NOMO-1 treated with DMSO at 0.1 percent for 48 hours (cell line): ENCODE results near the gene OBSCN.
"Not testable (repeated sequence)": the region's sequence is repeated elsewhere in the genome, so short reads cannot be mapped to it uniquely, and the experiment has no call there.

Source experiments
- DNase-seq: peaks from one replicate; lab custom pipeline; 2025; ENCODE audit not compliant: unreplicated experiment; lab: John Stamatoyannopoulos, UW

OBSCN gene

DNA sequence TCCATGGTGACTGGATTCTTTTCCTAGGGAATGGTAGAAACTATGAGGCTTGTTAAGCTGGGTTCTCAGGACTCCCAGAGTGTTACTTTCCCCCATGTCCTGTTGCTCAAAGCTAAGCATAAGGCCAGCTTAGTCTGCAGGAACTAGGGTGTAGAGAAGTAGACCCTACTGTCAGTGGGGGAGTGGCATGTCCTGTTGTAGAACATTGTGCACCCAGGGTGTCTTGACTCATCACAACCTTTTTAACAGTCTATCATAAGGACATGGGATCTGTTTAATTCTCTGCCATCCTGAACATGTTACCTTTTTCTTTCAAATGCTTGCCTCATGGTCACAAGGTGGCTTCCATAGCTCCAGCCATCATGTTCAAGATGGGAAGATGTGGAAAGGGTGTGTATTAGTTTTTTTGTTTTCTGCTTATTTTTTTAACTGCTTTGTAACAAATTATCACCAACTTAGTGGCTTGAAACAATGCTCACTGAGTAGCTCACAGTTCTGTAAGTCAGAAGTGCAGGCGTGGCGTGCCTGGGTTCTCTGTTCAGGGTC, 17.4 kb downstream of the OBSCN start:
- DNase-seq: no peak

DNA sequence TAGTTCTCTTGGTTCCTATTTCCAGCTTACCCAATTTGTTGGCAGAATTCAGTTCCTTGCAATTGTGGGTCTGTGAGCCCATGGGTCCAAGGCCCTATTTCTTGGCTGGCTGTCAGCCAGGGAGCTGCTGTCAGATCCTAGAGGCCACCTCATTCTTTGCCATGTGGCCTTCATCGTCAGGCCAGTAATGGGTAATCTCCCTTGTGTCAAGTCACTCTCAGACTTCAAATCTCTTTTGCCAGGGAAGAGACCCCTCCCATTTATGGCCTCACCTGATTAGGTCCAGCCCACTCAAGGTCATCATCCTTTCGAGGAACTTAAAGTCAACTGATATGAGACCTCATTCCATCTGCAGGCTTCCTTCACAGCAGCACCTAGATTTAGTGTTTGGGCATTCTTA, 17.9 kb downstream of the OBSCN start:
- DNase-seq: no peak

DNA sequence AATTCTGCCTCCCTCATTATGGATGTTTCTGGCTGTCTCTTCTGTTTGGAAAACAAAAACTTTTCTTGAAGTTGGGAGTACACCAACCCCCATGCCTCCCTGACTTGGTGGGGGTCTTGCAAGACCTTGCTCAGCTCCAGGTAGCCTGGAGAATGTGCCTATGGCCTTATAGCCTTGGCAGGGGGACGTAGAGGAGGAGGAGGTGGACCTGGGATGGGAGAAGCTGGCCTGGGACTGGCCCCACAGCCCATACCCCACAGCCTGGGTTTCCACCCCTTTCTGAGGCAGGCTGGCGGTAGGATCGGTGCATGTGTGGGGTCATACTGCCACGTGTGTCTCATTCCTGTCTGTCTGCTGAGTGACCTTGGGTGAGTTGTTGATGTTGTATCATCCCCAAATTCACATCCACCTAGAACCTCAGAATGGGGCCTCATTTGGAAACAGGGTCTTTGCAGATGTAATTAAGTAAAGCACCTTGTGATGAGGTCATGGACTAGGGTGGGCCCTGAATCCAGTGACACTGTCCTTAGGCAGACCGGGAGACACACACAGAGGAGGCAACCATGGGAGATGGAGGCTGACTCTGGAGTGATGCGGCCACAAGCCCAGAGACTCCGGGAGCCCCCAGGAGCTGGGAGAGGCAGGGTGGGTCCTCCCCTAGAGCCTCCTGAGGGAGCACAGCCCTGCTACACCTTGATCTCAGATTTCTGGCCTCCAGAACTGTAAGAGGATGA, 18.5 kb downstream of the OBSCN start:
- DNase-seq: no peak

DNA sequence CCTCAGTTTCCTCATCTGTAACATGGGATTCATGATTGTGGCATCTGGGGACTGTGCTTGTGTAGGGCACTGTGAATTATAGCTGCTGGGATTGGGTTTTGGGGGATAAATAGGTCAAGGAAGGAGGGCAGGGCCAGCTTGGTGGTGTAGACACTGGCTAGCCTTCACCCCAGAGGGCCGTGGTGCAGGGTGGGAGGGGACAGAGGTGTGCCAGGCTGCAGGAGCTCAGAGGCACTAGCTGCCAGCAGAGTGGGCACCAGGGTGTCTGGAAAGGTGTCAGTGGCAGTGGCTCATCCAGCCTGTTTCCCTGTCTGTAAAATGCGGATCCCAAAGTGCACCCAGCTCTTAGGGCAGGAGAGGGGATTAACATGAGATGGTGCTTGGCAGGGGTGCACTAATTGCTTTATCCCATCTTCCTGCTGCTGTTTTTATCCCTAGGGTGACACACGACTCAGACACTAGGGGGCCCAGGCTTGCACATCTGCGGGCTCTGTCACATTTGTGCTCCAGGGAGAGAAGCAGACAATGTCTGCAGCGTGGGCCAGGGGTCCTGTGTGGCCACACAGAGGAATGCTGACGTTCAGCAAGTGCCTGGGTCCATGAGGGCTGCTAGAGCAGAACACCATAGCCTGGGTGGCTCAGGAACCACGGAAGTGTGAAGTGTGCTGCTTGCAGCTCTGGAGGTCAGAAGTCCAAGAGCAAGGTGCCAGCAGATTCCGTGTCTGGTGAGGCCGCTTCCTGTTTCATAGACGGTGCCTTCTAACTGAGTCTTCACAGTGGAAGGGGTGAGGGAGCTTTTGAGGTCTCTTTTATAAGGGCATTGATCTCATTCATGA, 19.3 kb downstream of the OBSCN start:
- peak; percentile 67 for DNase-seq

DNA sequence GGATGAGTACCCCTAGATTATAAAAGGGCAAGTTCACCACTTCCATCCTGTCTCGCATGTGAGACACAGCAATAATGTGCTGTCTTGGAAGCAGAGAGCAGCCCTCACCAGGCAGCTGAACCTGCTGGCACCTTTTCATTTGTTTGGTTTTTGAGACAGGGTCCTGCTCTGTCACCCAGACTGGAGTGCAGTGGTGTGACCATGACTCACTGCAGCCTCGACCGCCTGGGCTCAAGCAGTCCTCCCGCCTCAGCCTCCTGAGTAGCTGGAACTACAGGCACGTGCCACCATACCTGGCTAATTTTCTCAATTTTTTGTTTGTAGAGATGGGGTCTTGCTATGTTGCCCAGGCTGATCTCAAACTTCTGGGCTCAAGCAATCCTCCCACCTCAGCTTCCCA, 20.3 kb downstream of the OBSCN start:
- DNase-seq: not testable (repeated sequence)

DNA sequence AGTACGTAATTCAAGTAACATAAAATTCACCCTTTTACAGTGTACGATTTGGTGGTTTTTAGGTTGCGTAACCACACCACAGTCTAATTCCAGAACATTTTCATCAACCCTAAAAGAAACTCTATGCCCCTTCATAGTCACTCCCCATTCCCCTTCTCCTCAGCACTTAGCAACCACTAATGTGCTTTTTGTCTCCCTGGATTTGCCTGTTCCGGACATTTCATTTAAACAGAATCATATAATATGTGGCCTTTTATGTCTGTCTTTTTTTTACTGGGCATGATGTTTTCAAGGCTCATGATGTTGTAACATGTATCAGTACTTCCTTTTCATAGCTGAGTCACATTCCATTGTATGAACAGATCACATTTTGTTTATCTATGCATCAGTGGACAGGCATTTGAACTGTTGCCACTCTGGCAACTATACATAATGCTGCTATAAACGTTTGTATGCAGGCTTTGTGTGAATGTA, 20.8 kb downstream of the OBSCN start:
- DNase-seq: peak; percentile 87

DNA sequence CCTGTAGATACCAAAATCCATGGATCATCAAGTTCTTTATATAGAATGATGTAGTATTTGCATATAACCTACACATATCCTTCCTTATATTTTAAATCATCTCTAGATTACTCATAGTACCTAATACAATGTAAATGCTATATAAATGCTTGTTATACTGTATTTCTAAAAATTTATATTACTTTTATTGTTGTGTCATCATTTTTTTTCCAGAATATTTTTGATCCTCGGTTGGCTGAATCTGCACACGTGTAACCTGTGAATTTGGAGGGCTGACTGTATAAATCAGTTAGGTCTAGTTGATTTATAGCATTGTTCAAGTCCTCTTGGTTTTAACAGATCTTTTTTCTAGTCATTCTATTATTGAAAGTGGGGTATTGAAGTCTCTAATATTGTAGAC, 23.3 kb downstream of the OBSCN start:
- DNase-seq: no peak

DNA sequence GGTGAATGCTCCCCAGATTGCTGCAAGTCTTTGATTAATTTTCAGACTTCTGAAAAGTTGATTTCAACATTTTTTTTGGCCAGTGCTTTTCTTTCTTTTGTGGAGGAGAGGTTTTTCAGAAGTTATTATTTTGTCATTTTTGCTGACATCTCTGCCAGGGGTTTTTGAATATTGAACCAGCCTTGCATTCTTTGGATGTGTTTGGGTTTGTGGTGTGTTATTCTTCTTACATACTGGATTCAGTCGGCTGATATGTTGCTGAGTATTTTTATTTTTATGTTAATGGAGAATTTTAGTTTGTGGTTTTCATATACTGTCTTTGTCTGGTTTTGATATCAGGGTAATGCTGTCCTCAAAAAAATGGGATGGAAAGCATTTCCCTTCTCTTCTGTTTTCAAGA, 25.3 kb downstream of the OBSCN start:
- DNase-seq: no peak

DNA sequence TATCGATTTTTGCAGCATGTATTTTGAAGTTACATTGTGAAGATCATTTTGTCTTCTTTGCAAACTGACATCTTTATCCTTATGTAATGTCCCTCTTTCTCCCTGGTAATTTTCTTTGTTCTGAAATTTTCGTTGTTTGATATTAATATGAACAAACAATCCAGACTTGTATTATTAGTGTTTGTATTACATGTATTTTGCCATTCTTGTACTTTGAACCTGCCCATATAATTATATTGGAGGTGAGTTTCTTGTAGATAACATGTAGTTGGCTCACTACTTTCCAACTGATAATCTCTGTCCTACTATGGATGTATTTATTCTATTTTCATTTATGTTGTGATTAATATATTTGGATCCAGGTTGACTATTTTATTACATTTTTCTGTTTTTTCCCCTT, 27.1 kb downstream of the OBSCN start:
- no peak for DNase-seq

DNA sequence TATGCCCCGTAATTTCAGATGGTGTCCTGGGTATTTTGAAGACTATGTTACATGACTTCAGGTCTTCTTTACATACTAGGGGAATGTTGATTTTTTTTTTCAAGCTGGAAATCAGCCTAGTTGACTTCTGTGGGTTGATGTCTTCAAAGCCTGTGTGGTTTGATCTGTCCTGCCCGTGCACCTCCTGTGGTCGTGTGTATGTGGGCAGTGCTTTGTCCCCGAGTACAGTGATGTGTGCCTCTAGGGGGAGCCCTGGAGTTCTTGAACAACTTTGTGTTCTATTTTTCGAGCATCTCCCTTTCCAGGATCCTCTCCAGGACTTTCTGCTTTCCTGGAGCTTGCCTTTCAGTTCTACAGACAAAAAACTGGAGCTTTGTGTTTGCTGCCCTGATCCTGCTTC, 28.9 kb downstream of the OBSCN start:
- DNase-seq: no peak

DNA sequence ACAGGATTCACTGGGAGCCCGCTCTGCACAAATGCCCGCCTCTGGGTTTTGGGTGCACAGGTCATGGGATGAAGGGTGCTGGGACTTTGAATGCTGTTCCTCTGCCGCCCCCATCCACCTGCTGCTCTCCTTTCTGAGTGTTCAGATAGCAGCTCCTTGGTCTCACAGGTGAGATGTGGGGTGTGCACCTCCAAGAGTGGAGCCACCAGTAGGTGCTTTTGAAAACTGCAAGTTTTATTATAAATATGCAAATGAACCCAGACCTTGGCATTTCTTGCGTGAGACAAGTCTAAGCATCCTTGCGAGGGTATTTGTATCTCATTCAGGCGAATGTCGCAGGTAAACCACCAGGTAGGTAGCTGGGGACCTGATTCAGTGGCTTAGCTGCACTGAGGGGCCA, 30.2 kb downstream of the OBSCN start:
- no peak for DNase-seq

DNA sequence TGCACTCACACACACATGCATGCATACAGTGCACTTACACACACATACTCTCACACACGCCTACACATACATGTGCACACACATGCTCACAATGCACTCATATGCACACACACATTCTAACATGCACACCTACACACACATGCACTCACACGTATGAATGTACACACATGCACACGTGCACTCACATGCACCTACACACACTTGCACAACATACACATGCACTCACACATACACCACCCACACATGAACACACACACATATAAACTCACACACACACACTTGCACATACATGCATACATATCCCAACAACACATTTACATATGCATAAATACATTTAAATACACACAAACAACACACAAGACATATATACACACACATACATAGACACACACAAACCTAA, 30.6 kb downstream of the OBSCN start:
- no peak for DNase-seq

DNA sequence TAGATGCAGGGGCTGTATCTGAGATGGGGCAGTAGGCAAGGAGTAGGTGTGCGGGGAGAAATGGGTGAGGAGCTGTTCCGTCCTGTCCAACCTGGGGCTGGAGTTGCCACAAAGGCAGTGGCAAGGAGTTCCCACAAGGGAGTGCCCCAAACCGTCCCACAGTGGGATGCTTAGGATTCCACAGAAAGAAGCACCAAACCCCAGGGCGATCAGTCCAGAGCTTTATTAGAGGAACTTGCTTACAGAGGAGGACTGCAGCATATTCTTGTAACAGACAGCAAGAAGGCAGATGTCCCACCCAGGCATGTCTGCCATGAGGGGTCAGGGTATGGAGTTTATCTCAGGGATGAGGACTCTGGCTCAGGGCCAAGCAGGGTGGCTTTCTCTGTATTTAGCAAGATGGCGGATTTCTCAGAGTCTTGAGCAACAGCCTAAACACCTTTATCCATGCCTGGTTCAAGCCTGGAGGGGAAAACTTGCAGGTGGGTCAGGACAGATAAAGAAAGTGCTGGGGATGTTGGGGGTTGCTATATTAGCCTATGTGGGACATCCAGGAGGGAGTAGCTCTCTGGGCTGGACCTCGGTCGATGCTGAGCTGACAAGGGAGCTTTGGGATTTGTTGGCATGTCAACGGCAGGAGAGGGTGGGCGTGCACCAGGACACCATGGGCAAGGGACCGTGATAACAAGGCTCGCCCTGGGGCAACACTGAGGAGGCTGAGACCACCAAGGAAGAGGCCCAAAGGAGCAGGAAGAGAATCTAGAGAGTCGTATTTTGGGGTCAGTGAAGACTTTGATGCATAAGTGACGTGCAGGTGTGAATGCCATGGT, 32.8 kb downstream of the OBSCN start:
- DNase-seq: no peak

DNA sequence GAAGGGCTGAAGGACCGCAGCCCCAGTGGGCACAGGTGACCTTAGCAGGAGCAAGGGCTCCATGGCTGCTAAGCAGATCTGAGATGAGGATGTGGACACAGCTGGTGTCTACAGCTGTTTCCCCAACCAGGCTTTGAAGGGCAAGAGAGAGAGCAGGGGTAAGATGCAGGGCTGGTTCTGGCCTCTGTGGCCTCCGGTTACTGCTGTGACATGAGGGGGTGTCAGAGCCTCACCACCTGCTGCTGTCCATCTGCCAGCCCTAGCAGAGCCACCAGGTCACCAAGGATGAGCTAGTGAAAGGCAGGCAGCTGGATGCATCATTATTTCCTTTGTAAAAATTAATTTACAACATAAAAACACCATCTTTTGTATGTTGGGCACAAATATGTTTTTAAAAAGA, 33.4 kb downstream of the OBSCN start:
- DNase-seq: no peak

DNA sequence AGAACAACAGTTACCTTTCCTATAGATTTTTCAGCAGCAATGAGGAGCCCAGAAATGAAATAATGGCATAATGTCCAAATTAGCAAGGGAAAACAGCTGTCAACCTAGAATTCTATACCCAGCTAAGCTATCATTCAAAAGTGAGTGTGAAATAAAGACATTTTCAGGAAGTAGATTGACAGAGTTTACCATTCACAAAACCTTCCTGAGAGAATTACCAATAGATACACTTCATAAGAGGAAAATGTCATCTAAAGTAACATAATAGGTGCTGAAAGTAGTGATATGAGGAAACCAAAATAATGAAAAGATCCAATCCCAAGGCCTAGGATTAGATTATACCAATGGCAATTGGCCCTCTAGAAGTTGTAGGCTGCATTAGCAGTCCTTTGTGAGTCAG, 34.6 kb downstream of the OBSCN start:
- no peak for DNase-seq

DNA sequence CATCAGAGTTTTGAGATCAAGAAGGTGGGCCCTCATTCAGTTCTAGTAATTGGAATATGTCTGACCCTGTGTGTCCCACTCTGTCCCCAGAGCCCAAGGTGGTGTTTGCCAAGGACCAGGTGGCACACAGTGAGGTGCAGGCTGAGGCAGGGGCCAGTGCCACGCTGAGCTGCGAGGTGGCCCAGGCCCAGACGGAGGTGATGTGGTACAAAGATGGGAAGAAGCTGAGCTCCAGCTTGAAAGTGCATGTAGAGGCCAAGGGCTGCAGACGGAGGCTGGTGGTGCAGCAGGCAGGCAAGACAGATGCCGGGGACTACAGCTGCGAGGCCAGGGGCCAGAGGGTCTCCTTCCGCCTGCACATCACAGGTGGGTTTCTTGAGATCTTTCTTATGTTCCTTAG, 35.2 kb downstream of the OBSCN start:
- DNase-seq: no peak

DNA sequence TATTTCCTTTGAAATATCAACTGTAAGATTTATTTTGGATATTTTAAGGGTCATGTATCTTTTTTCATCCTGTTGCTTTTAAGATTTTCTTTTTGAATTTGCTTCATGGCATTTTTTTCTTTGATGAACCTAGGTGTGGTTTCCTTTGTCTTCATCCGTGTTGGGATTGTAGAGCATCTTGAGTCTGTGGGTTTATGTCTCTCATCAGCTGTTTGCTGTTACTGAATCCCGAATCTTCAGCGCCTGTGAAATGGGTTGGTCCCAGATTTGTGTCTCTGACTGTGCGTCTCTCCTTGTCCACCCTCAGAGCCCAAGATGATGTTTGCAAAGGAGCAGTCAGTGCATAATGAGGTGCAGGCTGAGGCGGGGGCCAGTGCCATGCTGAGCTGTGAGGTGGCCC, 36.1 kb downstream of the OBSCN start:
- not testable (repeated sequence) for DNase-seq

DNA sequence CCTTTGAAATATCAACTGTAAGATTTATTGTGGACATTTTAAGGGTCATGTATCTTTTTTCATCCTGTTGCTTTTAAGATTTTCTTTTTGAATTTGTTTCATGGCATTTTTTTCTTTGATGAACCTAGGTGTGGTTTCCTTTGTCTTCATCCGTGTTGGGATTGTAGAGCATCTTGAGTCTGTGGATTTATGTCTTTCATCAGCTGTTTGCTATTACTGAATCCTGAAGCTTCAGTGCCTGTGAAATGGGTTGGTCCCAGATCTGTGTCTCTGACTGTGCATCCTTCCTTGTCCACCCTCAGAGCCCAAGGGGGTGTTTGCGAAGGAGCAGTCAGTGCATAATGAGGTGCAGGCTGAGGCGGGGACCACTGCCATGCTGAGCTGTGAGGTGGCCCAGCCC, 37.3 kb downstream of the OBSCN start:
- no peak for DNase-seq

DNA sequence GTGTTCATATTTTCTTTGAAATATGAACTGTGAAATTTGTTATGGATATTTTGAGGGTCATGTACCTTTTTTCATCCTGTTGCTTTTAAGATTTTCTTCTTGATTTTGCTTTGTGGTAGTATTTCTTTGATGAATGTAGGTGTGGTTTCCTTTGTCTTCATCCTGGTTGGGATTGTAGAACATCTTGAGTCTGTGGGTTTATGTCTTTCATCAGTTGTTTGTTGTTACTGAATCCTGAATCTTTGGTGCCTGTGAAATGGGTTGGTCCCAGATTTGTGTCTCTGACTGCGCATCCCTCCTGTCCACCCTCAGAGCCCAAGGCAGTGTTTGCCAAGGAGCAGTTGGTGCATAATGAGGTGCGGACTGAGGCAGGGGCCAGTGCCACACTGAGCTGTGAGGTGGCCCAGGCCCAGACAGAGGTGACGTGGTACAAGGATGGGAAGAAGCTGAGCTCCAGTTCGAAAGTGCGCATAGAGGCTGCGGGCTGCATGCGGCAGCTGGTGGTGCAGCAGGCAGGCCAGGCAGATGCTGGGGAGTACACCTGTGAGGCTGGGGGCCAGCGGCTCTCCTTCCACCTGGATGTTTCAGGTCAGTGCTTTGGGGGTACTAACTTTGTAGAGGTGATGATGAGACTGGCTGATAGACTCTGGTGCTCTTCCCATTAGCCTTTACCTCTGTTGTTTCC, 38.5 kb downstream of the OBSCN start:
- DNase-seq: no peak

DNA sequence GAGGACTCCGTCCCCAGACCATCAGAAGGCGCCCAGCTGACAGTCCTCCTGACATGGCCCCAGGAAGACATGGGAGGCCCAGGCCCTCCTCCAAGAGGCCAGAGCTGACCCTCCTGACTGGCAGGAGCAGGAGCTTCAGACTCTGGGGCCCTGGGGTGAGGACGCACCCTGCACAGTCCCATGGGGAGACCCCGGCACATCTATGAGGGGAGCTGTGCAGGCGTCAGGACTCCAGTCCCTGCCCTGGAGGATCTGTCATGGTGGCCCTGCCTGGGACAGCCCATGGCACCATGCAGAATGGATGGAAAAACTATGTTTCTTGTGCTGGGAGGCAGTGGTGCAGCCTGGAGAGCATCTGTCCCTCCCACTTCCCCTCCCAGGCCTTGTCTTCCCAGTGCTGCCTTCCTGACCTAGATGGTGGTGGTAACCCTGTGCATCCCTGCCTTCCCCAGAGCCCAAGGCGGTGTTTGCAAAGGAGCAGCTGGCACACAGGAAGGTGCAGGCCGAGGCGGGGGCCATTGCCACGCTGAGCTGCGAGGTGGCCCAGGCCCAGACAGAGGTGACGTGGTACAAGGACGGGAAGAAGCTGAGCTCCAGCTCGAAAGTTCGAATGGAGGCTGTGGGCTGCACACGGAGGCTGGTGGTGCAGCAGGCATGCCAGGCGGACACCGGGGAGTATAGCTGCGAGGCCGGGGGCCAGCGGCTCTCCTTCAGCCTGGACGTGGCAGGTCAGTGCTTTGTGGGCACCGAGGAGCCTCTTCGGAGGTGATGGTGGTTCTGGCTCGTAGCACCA, 41.9 kb downstream of the OBSCN start:
- DNase-seq: no peak
